IMR-90 (cell line): ENCODE measurements around the gene JAKMIP1. TPM values are rescaled to one million over a fixed set of nuclear protein-coding genes. Genes with fewer than 3 reads are reported as not detected.

Experiments
- ATAC-seq: fragments of 200-7000 bp; cut with Tn5 transposase; 2 replicates; pipeline ENCODE4 v1.9.1; 2020; ENCODE audit warnings: low read depth, mild to moderate bottlenecking, moderate library complexity
- BruUV-seq: library from RNA; stranded (reverse); fragments of 400-500 nt; replicated peaks from 2 replicates; lab custom pipeline; 2021; lab: Mats Ljungman, UMichigan
- CTCF ChIA-PET: fragments of 300-600 bp; formaldehyde crosslinking; extraction: SDS; loops from one replicate; lab custom pipeline; 2021; ENCODE audit warnings: antibody characterized with exemption; lab: Yijun Ruan, JAX
- POLR2A ChIA-PET: fragments of 300-600 bp; sonication (Branson Sonifier 250); formaldehyde crosslinking; loops from one replicate; lab custom pipeline; 2022; ENCODE audit warnings: antibody characterized with exemption; ENCODE audit not compliant: unreplicated experiment; lab: Charles Lee
- DNase-seq: peaks from one replicate; pipeline ENCODE4 v3.0.0; 2013
- H2AFZ ChIP-seq: replicated peaks from 2 replicates; pipeline ENCODE3; 2013; ENCODE audit warnings: low read length, mild to moderate bottlenecking; ENCODE audit not compliant: poor library complexity
- H2AK5ac ChIP-seq: 2 replicates; pipeline ENCODE4 v1.6.1; 2013; ENCODE audit warnings: low read depth, low read length, inconsistent platforms
- H2AK9ac ChIP-seq: replicated peaks from 2 replicates; pipeline ENCODE3; 2013; ENCODE audit warnings: mild to moderate bottlenecking, low read depth, low read length, moderate library complexity; ENCODE audit not compliant: poor library complexity
- H2BK120ac ChIP-seq: 2 replicates; pipeline ENCODE4 v1.6.1; 2013; ENCODE audit warnings: low read depth, low read length, inconsistent platforms
- H2BK15ac ChIP-seq: 3 replicates; pipeline ENCODE4 v1.6.1; 2013; ENCODE audit warnings: low read depth, low read length, inconsistent platforms
- H2BK20ac ChIP-seq: 2 replicates; pipeline ENCODE4 v1.6.1; 2013; ENCODE audit warnings: low read depth, mild to moderate bottlenecking, inconsistent platforms, low read length, moderate library complexity
- H2BK5ac ChIP-seq: 2 replicates; pipeline ENCODE4 v1.6.1; 2013; ENCODE audit warnings: mild to moderate bottlenecking, low read depth, low read length, inconsistent platforms; ENCODE audit not compliant: poor library complexity, severe bottlenecking
- H3K14ac ChIP-seq: replicated peaks from 2 replicates; pipeline ENCODE4 v1.6.1; 2013; ENCODE audit warnings: low read depth, low read length, inconsistent platforms
- H3K18ac ChIP-seq: 2 replicates; pipeline ENCODE4 v1.6.1; 2013; ENCODE audit warnings: low read depth, low read length, control low read depth
- H3K23ac ChIP-seq: 2 replicates; pipeline ENCODE4 v1.6.1; 2013; ENCODE audit warnings: low read depth, low read length, inconsistent platforms
- H3K27ac ChIP-seq: 2 replicates; pipeline ENCODE4 v1.5.1; 2013; ENCODE audit warnings: mild to moderate bottlenecking, control low read depth, low read length; ENCODE audit not compliant: insufficient read depth
- H3K27me3 ChIP-seq: 2 replicates; pipeline ENCODE4 v1.6.1; 2013; ENCODE audit warnings: low read length; ENCODE audit not compliant: control insufficient read depth, insufficient read depth
- H3K36me3 ChIP-seq: 2 replicates; pipeline ENCODE4 v1.6.1; 2013; ENCODE audit warnings: low read length, mixed read lengths; ENCODE audit not compliant: control insufficient read depth, insufficient read depth
- H3K4ac ChIP-seq: 2 replicates; pipeline ENCODE4 v1.6.1; 2013; ENCODE audit warnings: low read depth, low read length, inconsistent platforms
- H3K4me1 ChIP-seq: 2 replicates; pipeline ENCODE4 v1.6.1; 2013; ENCODE audit warnings: low read length, mixed read lengths; ENCODE audit not compliant: control insufficient read depth, insufficient read depth
- H3K4me2 ChIP-seq: 2 replicates; pipeline ENCODE4 v1.6.1; 2013; ENCODE audit warnings: low read depth, mild to moderate bottlenecking, control low read depth, low read length, moderate library complexity
- H3K4me3 ChIP-seq: 2 replicates; pipeline ENCODE4 v1.5.1; 2013; ENCODE audit warnings: low read depth, mild to moderate bottlenecking, control low read depth, low read length, moderate library complexity; ENCODE audit not compliant: insufficient read depth
- H3K56ac ChIP-seq: 2 replicates; pipeline ENCODE4 v1.6.1; 2013; ENCODE audit warnings: low read length, inconsistent platforms; ENCODE audit not compliant: insufficient read depth; ENCODE audit errors: extremely low read depth
- H3K79me1 ChIP-seq, 2 experiments: 2 replicates each; pipeline ENCODE4 v1.6.1; 2013; ENCODE audit warnings: low read length in 2 of 2, inconsistent platforms in 1 of 2, low read depth in 1 of 2
- H3K9ac ChIP-seq: 2 replicates; pipeline ENCODE4 v1.6.1; 2013; ENCODE audit warnings: low read depth, low read length, control low read depth
- H3K9me1 ChIP-seq: 2 replicates; pipeline ENCODE4 v1.6.1; 2013; ENCODE audit warnings: low read length, inconsistent platforms; ENCODE audit not compliant: insufficient read depth
- H3K9me3 ChIP-seq: 2 replicates; pipeline ENCODE4 v1.6.1; 2013; ENCODE audit warnings: low read length; ENCODE audit not compliant: control insufficient read depth, insufficient read depth
- H4K20me1 ChIP-seq: 2 replicates; pipeline ENCODE4 v1.6.1; 2013; ENCODE audit warnings: low read length, inconsistent platforms; ENCODE audit not compliant: insufficient read depth
- H4K5ac ChIP-seq: 2 replicates; pipeline ENCODE4 v1.6.1; 2013; ENCODE audit warnings: mild to moderate bottlenecking, low read depth, low read length, control low read depth
- H4K8ac ChIP-seq, 2 experiments: 2 replicates each; pipeline ENCODE4 v1.6.1; 2013; ENCODE audit warnings: low read depth in 2 of 2, low read length in 2 of 2, control low read depth in 1 of 2, inconsistent platforms in 1 of 2
- H4K91ac ChIP-seq: 2 replicates; pipeline ENCODE4 v1.6.1; 2013; ENCODE audit warnings: low read depth, low read length, inconsistent platforms; ENCODE audit not compliant: insufficient read depth
- MAZ ChIP-seq: IDR thresholded peaks from 2 replicates; pipeline ENCODE4 v1.6.1; 2012; ENCODE audit warnings: low read depth, mild to moderate bottlenecking, low read length, improper control_type of control experiment, moderate library complexity, borderline replicate concordance
- POLR2A ChIP-seq: IDR thresholded peaks from 2 replicates; pipeline ENCODE4 v1.6.1; 2012; ENCODE audit warnings: mild to moderate bottlenecking, low read depth, low read length
- WGBS, 2 experiments: methylation state at CpG; one replicate each; pipeline versions ENCODE4 v1.1.5 to v1.1.7; 2013; ENCODE audit warnings: missing lambda C conversion rate in 2 of 2; ENCODE audit not compliant: insufficient read length in 1 of 2; ENCODE audit errors: extremely low coverage in 2 of 2; 5-methylcytosine and 5-hydroxymethylcytosine counted together
- dilution Hi-C: fragments of 300-500 bp; cut with HindIII; formaldehyde crosslinking; loops from one replicate; pipeline ENCODE4 v1.14.3; 2018; ENCODE audit warnings: low sequenced_read_pairs; ENCODE audit not compliant: unreplicated experiment
- in situ Hi-C: fragments of 300-500 bp; cut with MboI; formaldehyde crosslinking; loops from 3 replicates; pipeline ENCODE4 v1.14.3; 2019; ENCODE audit warnings: low sequenced_read_pairs, inconsistent platforms, mixed read lengths
- intact Hi-C: fragments of 100-400 bp; cut with micrococcal nuclease; formaldehyde crosslinking; loops from 2 replicates; pipeline ENCODE4 v1.10.0; 2022
- polyA plus RNA-seq, 3 experiments: library from polyadenylated mRNA; depleted of rRNA; stranded (reverse); fragments of >200 nt; gene quantifications; 2 replicates each; pipeline ENCODE4 v1.2.3, GENCODE V29; 2012; ENCODE audit warnings: low replicate concordance in 1 of 3
- total RNA-seq: library from RNA; depleted of rRNA; stranded (reverse); fragments of >200 nt; gene quantifications from 2 replicates; pipeline ENCODE4 v1.2.3, GENCODE V29; 2012
- TF ChIP-seq, protein P1 (sequence below): fragments of 150-350 bp; IDR thresholded peaks from 2 replicates; pipeline ENCODE4 v1.6.1; 2016; ENCODE audit warnings: low read depth, mild to moderate bottlenecking, low read length, moderate library complexity, borderline replicate concordance
- TF ChIP-seq, protein P2 (sequence below): conservative IDR thresholded peaks from 2 replicates; pipeline ENCODE4 v1.5.1; 2012; ENCODE audit warnings: mild to moderate bottlenecking, low read depth, low read length, improper control_type of control experiment

The JAKMIP1 gene
- total and polyA plus RNA-seq, 2 of the 4 experiments (the other 2 are of a cell fraction): not detected

DNA sequence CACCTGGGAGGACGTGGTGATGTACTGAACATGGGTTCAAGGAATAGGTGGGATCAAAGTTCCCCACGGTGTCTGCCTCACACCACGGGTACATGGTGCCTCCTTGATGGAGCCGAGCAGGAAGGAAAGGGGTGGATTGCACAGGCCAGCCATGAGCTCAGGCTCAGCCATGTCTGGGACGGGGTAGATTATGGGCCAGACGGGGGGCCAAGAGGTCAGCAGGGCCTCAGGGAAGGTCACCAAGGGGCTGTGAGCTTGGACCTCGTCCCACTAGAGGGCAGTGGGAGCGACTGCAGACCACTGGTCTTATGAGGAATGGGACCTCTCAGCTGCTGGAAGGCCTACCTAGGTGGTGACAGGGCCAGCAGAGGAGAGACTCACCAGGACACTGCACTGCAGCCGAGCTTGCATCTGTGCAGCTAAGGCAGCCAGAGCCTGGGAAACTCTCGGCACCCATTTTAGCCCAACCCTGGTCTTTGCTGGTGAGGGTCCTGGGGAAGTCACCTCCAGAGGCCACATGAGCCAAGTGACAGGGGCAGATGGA, 38.4 kb downstream of the JAKMIP1 start:
- Histone ChIP-seq H4K8ac (no peak overlapping the region), H3K27me3 (no peaks in the 10 kb centered on the region), H3K9ac (no peak overlapping the region), H3K79me1 (no peaks in the 10 kb centered on the region), H4K5ac (no peak overlapping the region), H4K91ac (no peak overlapping the region), H3K4me1 (no peaks in the 10 kb centered on the region), H2BK5ac (no peak overlapping the region), H3K4ac (no peak overlapping the region), H3K14ac (no peak overlapping the region), H2AK9ac (no peak overlapping the region), H3K9me1 (no peaks in the 10 kb centered on the region), H4K20me1 (no peaks in the 10 kb centered on the region), H3K9me3 (peaks cover 16% of the 10 kb centered on the region), H3K4me3 (no peak overlapping the region), H3K27ac (no peak overlapping the region), H3K56ac (no peak overlapping the region), H3K4me2 (no peak overlapping the region), H2BK15ac (no peak overlapping the region), H2BK20ac (no peak overlapping the region), H3K36me3 (no peaks in the 10 kb centered on the region), H3K23ac (no peak overlapping the region), H3K18ac (no peak overlapping the region), H2AK5ac (no peak overlapping the region), H2BK120ac (no peak overlapping the region), H2AFZ (no peak overlapping the region)
- in situ Hi-C loops: no loop called here
- no peak for ATAC-seq
- POLR2A ChIA-PET: no interaction called here
- TF ChIP-seq, protein P1, sequence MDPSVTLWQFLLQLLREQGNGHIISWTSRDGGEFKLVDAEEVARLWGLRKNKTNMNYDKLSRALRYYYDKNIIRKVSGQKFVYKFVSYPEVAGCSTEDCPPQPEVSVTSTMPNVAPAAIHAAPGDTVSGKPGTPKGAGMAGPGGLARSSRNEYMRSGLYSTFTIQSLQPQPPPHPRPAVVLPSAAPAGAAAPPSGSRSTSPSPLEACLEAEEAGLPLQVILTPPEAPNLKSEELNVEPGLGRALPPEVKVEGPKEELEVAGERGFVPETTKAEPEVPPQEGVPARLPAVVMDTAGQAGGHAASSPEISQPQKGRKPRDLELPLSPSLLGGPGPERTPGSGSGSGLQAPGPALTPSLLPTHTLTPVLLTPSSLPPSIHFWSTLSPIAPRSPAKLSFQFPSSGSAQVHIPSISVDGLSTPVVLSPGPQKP: no peak
- TF ChIP-seq, protein P2, sequence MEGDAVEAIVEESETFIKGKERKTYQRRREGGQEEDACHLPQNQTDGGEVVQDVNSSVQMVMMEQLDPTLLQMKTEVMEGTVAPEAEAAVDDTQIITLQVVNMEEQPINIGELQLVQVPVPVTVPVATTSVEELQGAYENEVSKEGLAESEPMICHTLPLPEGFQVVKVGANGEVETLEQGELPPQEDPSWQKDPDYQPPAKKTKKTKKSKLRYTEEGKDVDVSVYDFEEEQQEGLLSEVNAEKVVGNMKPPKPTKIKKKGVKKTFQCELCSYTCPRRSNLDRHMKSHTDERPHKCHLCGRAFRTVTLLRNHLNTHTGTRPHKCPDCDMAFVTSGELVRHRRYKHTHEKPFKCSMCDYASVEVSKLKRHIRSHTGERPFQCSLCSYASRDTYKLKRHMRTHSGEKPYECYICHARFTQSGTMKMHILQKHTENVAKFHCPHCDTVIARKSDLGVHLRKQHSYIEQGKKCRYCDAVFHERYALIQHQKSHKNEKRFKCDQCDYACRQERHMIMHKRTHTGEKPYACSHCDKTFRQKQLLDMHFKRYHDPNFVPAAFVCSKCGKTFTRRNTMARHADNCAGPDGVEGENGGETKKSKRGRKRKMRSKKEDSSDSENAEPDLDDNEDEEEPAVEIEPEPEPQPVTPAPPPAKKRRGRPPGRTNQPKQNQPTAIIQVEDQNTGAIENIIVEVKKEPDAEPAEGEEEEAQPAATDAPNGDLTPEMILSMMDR: no peak
- no peak for TF ChIP-seq MAZ
- no peak for TF ChIP-seq POLR2A
- no TSS peak for BruUV-seq
- intact Hi-C loops: no loop called here
- dilution Hi-C loops: no loop called here
- WGBS, 2 experiments: 43% methylated on average over 7 of the region's 10 CpGs; no CpG with 5 or more reads in 1 of the 2 experiments
- DNase-seq: no peak
- CTCF ChIA-PET: no interaction called here
